Cardiac muscle cell (in vitro differentiated cells and primary cell): Measurements from ENCODE around the gene SLC2A11. TPM values are rescaled to one million over a fixed set of nuclear protein-coding genes. Genes with fewer than 3 reads are reported as not detected.

Experiments
- DNase-seq, 2 donors: peaks; one replicate each; pipeline versions ENCODE4 v3.0.0 to v3.0.0-alpha.2; 2010 to 2017; ENCODE audit warnings: low read depth in 1 of 2, low spot score in 1 of 2
- H3K27ac ChIP-seq: fragments of 200-600 bp; sonication (generic); 2 replicates; pipeline ENCODE4 v1.5.1; 2016
- H3K27me3 ChIP-seq: fragments of 200-600 bp; sonication (generic); 2 replicates; pipeline ENCODE4 v1.6.0; 2016; ENCODE audit warnings: control low read depth
- H3K36me3 ChIP-seq: fragments of 200-600 bp; sonication (generic); 2 replicates; pipeline ENCODE4 v1.5.1; 2016; ENCODE audit warnings: control low read depth
- H3K4me1 ChIP-seq: fragments of 200-600 bp; sonication (generic); 2 replicates; pipeline ENCODE4 v1.8.1; 2017; ENCODE audit warnings: low read depth, mild to moderate bottlenecking, mixed run types
- H3K4me3 ChIP-seq: fragments of 200-600 bp; sonication (generic); 2 replicates; pipeline ENCODE4 v1.5.1; 2016; ENCODE audit warnings: mild to moderate bottlenecking
- H3K9me3 ChIP-seq: fragments of 200-600 bp; sonication (generic); 2 replicates; pipeline ENCODE4 v1.5.1; 2017; ENCODE audit warnings: low read depth, mild to moderate bottlenecking, control low read depth
- polyA plus RNA-seq: library from polyadenylated mRNA; unstranded; fragments of >200 nt; fragmentation: Nextera tagmentation; extraction: Ambion mirVana; gene quantifications from 2 replicates; pipeline ENCODE4 v1.2.1, GENCODE V29; 2016
- total RNA-seq: library from RNA; depleted of rRNA; stranded (reverse); fragments of >200 nt; gene quantifications from 2 replicates; pipeline ENCODE4 v1.2.3, GENCODE V29; 2016
- TF ChIP-seq, protein P1 (sequence below): IDR thresholded peaks from 2 replicates; pipeline ENCODE4 v1.5.1; 2012; ENCODE audit warnings: low read depth, mild to moderate bottlenecking, low read length

Gene SLC2A11
- total and polyA plus RNA-seq, 2 experiments from 2014 or later: 28.5 to 37.9 TPM

DNA sequence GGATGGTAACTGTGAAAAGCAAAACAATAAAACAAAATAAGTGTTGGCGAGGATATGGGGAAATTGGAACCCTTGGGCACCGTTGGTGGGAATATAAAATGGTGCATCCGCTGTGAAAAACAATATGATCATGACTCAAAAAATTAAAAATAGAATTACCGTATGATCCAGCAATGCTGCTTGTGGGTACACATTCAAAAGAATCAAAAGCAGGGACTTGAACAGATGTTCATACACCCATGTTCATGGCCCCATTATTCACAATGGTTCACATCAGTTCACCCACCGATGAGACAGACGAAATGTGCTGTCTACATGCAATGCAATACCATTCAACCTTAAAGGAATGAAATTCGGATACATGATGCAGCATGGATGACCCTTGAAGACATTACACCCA lies 17.6 kb upstream of the SLC2A11 start:
- Histone ChIP-seq H3K9me3 (no peaks in the 10 kb centered on the region), H3K27me3 (no peaks in the 10 kb centered on the region), H3K36me3 (no peaks in the 10 kb centered on the region), H3K27ac (no peak overlapping the region), H3K4me1 (peaks cover 50% of the 10 kb centered on the region), H3K4me3 (no peak overlapping the region)
- TF ChIP-seq, protein P1, sequence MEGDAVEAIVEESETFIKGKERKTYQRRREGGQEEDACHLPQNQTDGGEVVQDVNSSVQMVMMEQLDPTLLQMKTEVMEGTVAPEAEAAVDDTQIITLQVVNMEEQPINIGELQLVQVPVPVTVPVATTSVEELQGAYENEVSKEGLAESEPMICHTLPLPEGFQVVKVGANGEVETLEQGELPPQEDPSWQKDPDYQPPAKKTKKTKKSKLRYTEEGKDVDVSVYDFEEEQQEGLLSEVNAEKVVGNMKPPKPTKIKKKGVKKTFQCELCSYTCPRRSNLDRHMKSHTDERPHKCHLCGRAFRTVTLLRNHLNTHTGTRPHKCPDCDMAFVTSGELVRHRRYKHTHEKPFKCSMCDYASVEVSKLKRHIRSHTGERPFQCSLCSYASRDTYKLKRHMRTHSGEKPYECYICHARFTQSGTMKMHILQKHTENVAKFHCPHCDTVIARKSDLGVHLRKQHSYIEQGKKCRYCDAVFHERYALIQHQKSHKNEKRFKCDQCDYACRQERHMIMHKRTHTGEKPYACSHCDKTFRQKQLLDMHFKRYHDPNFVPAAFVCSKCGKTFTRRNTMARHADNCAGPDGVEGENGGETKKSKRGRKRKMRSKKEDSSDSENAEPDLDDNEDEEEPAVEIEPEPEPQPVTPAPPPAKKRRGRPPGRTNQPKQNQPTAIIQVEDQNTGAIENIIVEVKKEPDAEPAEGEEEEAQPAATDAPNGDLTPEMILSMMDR: no peak
- DNase-seq: no peak

DNA sequence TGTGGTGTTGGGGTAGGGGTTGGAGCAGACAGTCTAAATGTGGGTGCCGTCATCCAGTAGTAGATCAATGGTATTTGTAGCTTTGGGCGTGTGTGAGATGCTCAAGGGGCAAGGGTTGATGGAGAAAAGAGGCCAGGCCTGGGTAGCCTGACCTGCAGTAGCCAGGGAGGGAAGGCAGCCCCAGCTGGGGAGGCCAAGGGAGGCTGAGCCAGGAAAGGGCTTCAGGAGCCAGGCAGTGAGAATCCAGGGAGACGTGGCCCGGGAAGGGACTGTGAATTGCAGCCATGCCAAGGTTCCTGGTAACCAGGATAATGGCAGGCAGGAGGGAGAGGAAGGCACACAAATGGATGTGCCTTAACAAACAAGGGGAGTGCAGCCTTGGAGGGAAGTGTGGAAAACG lies 16.4 kb upstream of the SLC2A11 start:
- TF ChIP-seq, protein P1: no peak
- H3K27me3 ChIP-seq: no peaks in the 10 kb centered on the region
- H3K4me1 ChIP-seq: peaks cover 45% of the 10 kb centered on the region
- peak overlapping the region; percentile 92 for H3K27ac ChIP-seq
- H3K4me3 ChIP-seq: no peak overlapping the region
- H3K9me3 ChIP-seq: no peaks in the 10 kb centered on the region
- no peaks in the 10 kb centered on the region for H3K36me3 ChIP-seq
- no peak for DNase-seq

DNA sequence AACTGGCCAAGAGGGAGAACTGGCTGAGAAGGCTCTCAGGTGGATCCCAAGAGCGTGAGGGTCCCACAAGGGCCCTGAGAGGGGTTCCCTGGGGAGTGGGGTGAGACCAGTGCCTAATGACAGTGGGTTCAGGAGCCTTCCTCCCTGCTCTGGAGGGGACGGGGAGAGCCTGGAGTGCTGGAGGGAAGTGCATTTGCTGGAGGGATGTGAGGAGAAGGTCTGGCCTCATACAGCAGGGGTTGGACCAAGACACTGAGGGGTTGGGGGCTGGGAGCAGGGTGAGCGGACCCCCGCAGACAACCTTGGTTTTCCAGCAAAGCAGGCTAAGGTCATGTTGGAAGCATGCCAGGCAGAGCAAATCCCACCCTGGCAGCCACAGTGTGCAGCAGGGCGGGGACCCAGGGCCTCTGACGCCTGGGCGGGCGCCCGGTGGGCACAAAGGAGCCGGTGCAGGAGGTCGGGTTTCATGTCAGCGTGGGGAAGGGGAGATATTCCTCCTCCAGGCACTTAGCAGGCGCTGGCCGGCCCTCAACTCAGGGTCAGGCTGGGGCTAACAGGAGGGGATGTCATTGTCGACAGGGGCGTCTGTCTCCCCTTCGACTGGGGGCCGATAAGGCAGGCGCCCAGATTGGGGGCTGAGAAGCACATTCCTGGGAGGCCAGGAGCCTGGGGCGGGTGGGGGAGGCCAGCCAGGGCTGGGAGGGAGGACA lies 15.8 kb upstream of the SLC2A11 start:
- Histone ChIP-seq H3K27me3 (no peaks in the 10 kb centered on the region), H3K36me3 (no peaks in the 10 kb centered on the region), H3K9me3 (no peaks in the 10 kb centered on the region), H3K4me1 (peaks cover 49% of the 10 kb centered on the region), H3K27ac (peak overlapping the region; percentile 92), H3K4me3 (no peak overlapping the region)
- TF ChIP-seq, protein P1: no peak
- DNase-seq: peak in 1 of 2 donors; percentile 90

DNA sequence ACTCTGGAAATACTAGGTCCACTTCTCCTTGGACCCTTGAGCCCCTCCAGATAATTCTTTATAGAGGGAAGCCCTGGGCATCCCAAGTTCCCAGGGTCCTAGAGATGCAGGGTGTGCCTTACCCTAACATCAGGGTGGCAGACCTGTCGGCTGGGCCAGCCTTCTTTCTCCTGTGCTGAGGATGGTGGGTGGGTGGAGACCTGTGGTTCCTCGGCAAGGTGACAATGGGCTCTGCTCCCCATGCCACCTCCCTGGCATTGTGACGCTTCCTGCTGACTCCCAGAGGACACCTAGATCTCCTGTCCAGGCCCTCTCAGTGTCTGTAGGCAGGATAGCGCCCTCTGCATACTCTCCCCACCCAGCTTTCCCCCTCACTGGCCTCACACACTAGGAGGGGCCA lies 15.1 kb upstream of the SLC2A11 start:
- Histone ChIP-seq H3K36me3 (no peaks in the 10 kb centered on the region), H3K27me3 (no peaks in the 10 kb centered on the region), H3K27ac (peak overlapping the region; percentile 92), H3K4me1 (peaks cover 52% of the 10 kb centered on the region), H3K4me3 (no peak overlapping the region), H3K9me3 (no peaks in the 10 kb centered on the region)
- no peak for DNase-seq
- TF ChIP-seq, protein P1: no peak

DNA sequence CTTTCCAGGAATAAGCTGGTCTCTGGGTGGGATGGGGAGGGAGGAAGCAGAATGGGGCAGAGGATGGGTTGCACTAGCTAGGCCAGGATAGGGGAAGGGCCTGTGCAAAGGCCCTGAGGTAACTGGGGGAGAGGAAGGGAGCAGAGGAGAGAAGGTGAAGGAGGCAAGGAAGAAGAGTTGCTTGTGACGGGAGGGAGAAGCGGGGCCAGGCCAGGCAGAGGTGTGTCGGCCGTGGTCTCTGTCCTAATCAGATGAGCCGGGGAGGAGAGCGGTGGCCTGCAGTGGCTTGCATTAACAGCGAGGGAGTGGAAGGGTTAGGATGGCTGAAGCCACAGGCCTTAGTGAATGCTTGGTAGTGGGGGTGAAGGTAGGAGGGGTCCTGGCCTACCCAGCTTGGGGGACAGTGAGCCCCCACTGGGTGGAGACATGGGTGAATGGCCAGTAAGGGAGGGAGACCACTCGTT lies 12.9 kb upstream of the SLC2A11 start:
- Histone ChIP-seq H3K9me3 (no peaks in the 10 kb centered on the region), H3K4me1 (peaks cover 53% of the 10 kb centered on the region), H3K36me3 (no peaks in the 10 kb centered on the region), H3K27me3 (no peaks in the 10 kb centered on the region), H3K4me3 (no peak overlapping the region), H3K27ac (peak overlapping the region; percentile 67)
- DNase-seq: no peak
- TF ChIP-seq, protein P1: no peak
